IMR-90 (cell line): ENCODE measurements around the gene PCBD1.

Experiments used
- BHLHE40 ChIP-seq: fragments of 150-350 bp; IDR thresholded peaks from 2 replicates; pipeline ENCODE4 v1.6.1; 2016; ENCODE audit warnings: mild to moderate bottlenecking, low read depth, low read length
- CTCF ChIP-seq: conservative IDR thresholded peaks from 2 replicates; pipeline ENCODE4 v1.5.1; 2012; ENCODE audit warnings: mild to moderate bottlenecking, low read depth, low read length, improper control_type of control experiment
- POLR2A ChIP-seq: IDR thresholded peaks from 2 replicates; pipeline ENCODE4 v1.6.1; 2012; ENCODE audit warnings: mild to moderate bottlenecking, low read depth, low read length
- RAD21 ChIP-seq: IDR thresholded peaks from 2 replicates; pipeline ENCODE4 v1.6.1; 2012; ENCODE audit warnings: low read length, improper control_type of control experiment
- TF ChIP-seq, protein P1 (sequence below): fragments of 150-350 bp; IDR thresholded peaks from 2 replicates; pipeline ENCODE4 v1.6.1; 2016; ENCODE audit warnings: low read depth, mild to moderate bottlenecking, low read length, moderate library complexity, borderline replicate concordance

DNA sequence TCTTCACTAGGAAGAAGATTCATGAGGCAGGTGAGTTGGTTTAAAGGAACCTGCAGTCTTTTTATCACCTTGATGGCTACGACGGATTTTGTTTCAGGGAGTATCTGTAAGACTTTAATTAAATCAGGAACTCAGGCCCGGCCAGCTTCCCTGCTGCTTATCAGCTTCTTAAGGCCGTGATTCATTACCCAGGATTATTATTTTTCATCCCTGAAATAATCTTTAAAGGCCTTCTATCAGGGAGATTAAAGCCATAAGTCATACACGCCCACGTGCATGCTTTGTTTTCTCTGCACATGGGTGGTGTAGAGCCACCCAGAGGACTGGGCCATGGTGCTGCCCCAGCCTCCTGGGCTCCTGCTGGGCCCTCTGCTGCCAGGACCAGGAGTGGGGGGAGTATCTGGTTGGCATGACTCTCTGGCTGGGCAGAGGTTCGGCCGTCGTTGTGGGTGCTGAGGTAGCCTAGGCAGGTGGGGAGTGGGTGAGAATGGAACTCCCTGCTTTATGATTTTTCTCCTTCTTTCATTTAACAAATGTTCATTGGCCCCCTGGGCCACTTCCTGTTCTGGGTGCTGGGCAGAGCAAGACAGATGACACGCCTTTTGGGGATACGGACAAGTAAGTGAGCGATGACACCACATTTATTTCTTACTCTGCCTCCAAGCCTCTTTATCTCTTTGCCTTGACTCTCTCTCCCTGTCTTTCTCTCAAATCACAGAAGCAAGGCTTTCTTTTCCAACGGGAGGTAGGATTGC lies 39.0 kb upstream of the PCBD1 start:
- TF ChIP-seq POLR2A (no peak), RAD21 (no peak), CTCF (no peak), BHLHE40 (no peak)
- TF ChIP-seq, protein P1, sequence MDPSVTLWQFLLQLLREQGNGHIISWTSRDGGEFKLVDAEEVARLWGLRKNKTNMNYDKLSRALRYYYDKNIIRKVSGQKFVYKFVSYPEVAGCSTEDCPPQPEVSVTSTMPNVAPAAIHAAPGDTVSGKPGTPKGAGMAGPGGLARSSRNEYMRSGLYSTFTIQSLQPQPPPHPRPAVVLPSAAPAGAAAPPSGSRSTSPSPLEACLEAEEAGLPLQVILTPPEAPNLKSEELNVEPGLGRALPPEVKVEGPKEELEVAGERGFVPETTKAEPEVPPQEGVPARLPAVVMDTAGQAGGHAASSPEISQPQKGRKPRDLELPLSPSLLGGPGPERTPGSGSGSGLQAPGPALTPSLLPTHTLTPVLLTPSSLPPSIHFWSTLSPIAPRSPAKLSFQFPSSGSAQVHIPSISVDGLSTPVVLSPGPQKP: no peak
